ENCODE results near the gene RTTN.

DNA sequence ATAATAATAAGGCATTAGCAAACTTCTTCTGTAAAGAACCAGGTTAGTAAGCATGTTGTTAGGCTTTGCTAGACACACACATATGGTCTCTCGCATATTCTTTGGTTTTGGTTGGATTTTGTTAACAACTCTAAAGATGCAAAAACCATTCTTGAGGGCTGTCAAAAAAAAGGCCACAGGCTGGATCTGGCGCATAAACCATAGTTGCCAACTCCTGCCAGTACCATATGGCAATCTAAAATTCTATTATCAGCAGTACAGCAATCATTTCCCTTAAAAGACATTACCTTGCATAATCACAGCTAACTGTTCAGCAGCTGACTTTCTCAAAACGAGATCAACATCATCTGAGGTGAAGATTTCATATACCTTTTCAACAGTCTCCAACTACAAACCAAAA is 63.5 kb downstream of the RTTN start:
- TF ChIP-seq HCFC1 (IDR thresholded peaks at IDR 0.05; ENCODE audit: low read depth, low read length) (no peak), CXXC5 (CRISPR knock-in tag; IDR thresholded peaks at IDR 0.05) (no peak), SMAD1 (IDR thresholded peaks at IDR 0.05; ENCODE audit: low read depth, low read length, partially characterized antibody) (no peak), SP1 (CRISPR knock-in tag; IDR thresholded peaks at IDR 0.05) (no peak), KDM5B (IDR thresholded peaks at IDR 0.05; ENCODE audit: insufficient replicate concordance, low read depth, low read length) (no peak)
- TF ChIP-seq, protein P1, sequence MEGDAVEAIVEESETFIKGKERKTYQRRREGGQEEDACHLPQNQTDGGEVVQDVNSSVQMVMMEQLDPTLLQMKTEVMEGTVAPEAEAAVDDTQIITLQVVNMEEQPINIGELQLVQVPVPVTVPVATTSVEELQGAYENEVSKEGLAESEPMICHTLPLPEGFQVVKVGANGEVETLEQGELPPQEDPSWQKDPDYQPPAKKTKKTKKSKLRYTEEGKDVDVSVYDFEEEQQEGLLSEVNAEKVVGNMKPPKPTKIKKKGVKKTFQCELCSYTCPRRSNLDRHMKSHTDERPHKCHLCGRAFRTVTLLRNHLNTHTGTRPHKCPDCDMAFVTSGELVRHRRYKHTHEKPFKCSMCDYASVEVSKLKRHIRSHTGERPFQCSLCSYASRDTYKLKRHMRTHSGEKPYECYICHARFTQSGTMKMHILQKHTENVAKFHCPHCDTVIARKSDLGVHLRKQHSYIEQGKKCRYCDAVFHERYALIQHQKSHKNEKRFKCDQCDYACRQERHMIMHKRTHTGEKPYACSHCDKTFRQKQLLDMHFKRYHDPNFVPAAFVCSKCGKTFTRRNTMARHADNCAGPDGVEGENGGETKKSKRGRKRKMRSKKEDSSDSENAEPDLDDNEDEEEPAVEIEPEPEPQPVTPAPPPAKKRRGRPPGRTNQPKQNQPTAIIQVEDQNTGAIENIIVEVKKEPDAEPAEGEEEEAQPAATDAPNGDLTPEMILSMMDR (IDR thresholded peaks at IDR 0.05 in 2 of 3, conservative IDR thresholded peaks at IDR 0.05 in 1 of 3; ENCODE audit: insufficient read depth in 2 of 3, low read depth in 1 of 3, low read length in 3 of 3) = no peak
